ENCODE measurements around the gene THRA. TPM values are rescaled to one million over a fixed set of nuclear protein-coding genes. Genes with fewer than 3 reads are reported as not detected.

Gene THRA
- total RNA-seq, 3 donors from 2014 or later (not counting 1 experiment from before 2014, with no cell fraction given): 40.8 to 55.7 (median 42.3) TPM

GRCh38 chr17:40072040-40072734 lies 9.4 kb downstream of the THRA start:
- peak overlapping the region in 1 of 2 donors; percentile 95 for H3K27ac Mint-ChIP-seq
- H3K27ac ChIP-seq (ENCODE audit: low read length): peak overlapping the region; percentile 11
- H3K4me3 Mint-ChIP-seq: no peak overlapping the region
- peaks cover 9% of the 10 kb centered on the region for H3K36me3 ChIP-seq (ENCODE audit: control insufficient read depth, insufficient read depth, low read length)
- no peaks in the 10 kb centered on the region for H3K36me3 Mint-ChIP-seq
- peaks cover 70% of the 10 kb centered on the region for H3K4me1 ChIP-seq (ENCODE audit: control insufficient read depth, insufficient read depth, low read length)
- H3K27me3 ChIP-seq (ENCODE audit: control insufficient read depth, insufficient read depth, low read length): no peaks in the 10 kb centered on the region
- no peak overlapping the region for H3K4me3 ChIP-seq (ENCODE audit: low read length)
- WGBS (ENCODE audit: insufficient coverage): 60% methylated on average over 19 of the region's 19 CpGs
- ATAC-seq: no peak
- no peaks in the 10 kb centered on the region for H3K27me3 Mint-ChIP-seq (ENCODE audit: low read depth in 2 of 2)
- no peak for TF ChIP-seq CTCF (IDR thresholded peaks at IDR 0.05)
- DNase-seq: no peak
- no peaks in the 10 kb centered on the region for H3K9me3 ChIP-seq (ENCODE audit: control insufficient read depth, insufficient read depth, low read length)
- intact Hi-C loops (cut with micrococcal nuclease): no loop called here
- peaks cover 54 to 86% of the 10 kb centered on the region in 2 donors for H3K4me1 Mint-ChIP-seq
- H3K9me3 Mint-ChIP-seq: no peaks in the 10 kb centered on the region

- peaks cover 48 to 80% of the 10 kb centered on the region in 2 donors for H3K4me1 Mint-ChIP-seq
- intact Hi-C loops (cut with micrococcal nuclease): no loop called here
- H3K27ac Mint-ChIP-seq: peak overlapping the region in 1 of 2 donors; percentile 70
- no peak for TF ChIP-seq CTCF (IDR thresholded peaks at IDR 0.05)
- no peaks in the 10 kb centered on the region for H3K27me3 ChIP-seq (ENCODE audit: control insufficient read depth, insufficient read depth, low read length)
- peaks cover 9% of the 10 kb centered on the region for H3K36me3 ChIP-seq (ENCODE audit: control insufficient read depth, insufficient read depth, low read length)
- no peaks in the 10 kb centered on the region for H3K27me3 Mint-ChIP-seq (ENCODE audit: low read depth in 2 of 2)
- H3K9me3 ChIP-seq (ENCODE audit: control insufficient read depth, insufficient read depth, low read length): no peaks in the 10 kb centered on the region
- no peak overlapping the region for H3K27ac ChIP-seq (ENCODE audit: low read length)
- WGBS (ENCODE audit: insufficient coverage): 78% methylated on average over 7 of the region's 8 CpGs
- H3K36me3 Mint-ChIP-seq: no peaks in the 10 kb centered on the region
- DNase-seq (no peak), ATAC-seq (no peak)
- H3K9me3 Mint-ChIP-seq: no peaks in the 10 kb centered on the region
- peaks cover 64% of the 10 kb centered on the region for H3K4me1 ChIP-seq (ENCODE audit: control insufficient read depth, insufficient read depth, low read length)
- no peak overlapping the region for H3K4me3 Mint-ChIP-seq
- H3K4me3 ChIP-seq (ENCODE audit: low read length): no peak overlapping the region
These were observed 10.1 kb downstream of the THRA start for GRCh38 chr17:40072735-40073346.

GRCh38 chr17:40073454-40074174 lies 10.8 kb downstream of the THRA start:
- ATAC-seq (no peak), DNase-seq (no peak)
- Histone ChIP-seq H3K4me3 (ENCODE audit: low read length) (no peak overlapping the region), H3K4me1 (ENCODE audit: control insufficient read depth, insufficient read depth, low read length) (peaks cover 56% of the 10 kb centered on the region), H3K27ac (ENCODE audit: low read length) (no peak overlapping the region), H3K27me3 (ENCODE audit: control insufficient read depth, insufficient read depth, low read length) (no peaks in the 10 kb centered on the region), H3K9me3 (ENCODE audit: control insufficient read depth, insufficient read depth, low read length) (no peaks in the 10 kb centered on the region), H3K36me3 (ENCODE audit: control insufficient read depth, insufficient read depth, low read length) (peaks cover 9% of the 10 kb centered on the region)
- intact Hi-C loops (cut with micrococcal nuclease): no loop called here
- Mint-ChIP-seq H3K27me3 (ENCODE audit: low read depth in 2 of 2) (no peaks in the 10 kb centered on the region), H3K9me3 (no peaks in the 10 kb centered on the region), H3K4me3 (no peak overlapping the region), H3K27ac (peak overlapping the region; percentile 34 to 70), H3K36me3 (no peaks in the 10 kb centered on the region), H3K4me1 (peaks cover 41 to 72% of the 10 kb centered on the region in 2 donors)
- over 99% methylated on average over 7 of the region's 7 CpGs for WGBS (ENCODE audit: insufficient coverage)
- no peak for TF ChIP-seq CTCF (IDR thresholded peaks at IDR 0.05)
